Stimulated activated CD4-positive, alpha-beta T cell treated with anti-CD3 and anti-CD28 coated beads, Interleukin-1b, Interleukin-23, amount 100 ng/mL, for 1 hour (primary cell): Measurements from ENCODE around the gene COL5A2.

ENCODE experiments used
- DNase-seq, 2 donors: peaks; one replicate each; pipeline ENCODE4 v3.0.0-alpha.2; 2020; ENCODE audit warnings: low read depth in 2 of 2

The COL5A2 gene

GRCh38 chr2:189049709-189050164, 129.8 kb downstream of the COL5A2 start:
- DNase-seq, result no peak

DNA sequence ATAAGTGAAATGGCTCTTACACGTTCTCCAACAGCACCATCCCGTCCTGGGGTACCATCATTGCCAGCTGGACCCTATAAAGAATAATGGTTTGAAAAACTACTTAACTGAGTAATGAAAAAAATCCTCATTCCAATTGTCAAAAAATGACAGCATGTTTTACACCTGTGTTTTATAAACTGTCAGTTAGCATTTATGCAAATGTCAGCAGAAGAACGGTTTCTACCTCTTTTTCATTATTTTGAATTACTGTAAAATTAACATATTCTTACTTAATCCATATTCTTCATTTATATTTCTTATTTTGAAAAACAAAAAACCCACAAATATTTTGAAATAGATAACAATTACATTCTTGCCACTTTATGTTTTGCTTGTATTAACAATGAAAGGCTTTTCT, 131.4 kb downstream of the COL5A2 start:
- no peak for DNase-seq

- DNase-seq, result no peak
Observed at GRCh38 chr2:189047171-189047888, 132.2 kb downstream of the COL5A2 start.

DNA sequence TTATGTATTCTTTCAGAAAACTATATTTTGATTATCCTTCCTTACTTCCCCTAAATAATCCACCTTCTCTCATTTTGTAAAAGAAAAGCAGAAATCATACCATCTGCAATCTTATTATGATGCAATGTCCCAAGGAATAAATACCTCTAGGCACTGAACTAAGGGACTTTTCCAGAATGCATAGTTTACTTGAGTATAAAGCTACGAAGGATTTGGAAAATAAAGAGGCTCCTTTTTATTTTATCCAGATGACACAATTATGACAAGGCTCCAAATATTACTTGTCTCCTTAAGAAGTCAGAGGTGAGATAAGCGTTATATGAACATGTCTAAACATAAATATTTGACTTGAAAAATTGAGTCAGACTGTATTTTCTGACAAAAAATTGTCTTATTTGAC, 133.2 kb downstream of the COL5A2 start:
- no peak for DNase-seq

DNA sequence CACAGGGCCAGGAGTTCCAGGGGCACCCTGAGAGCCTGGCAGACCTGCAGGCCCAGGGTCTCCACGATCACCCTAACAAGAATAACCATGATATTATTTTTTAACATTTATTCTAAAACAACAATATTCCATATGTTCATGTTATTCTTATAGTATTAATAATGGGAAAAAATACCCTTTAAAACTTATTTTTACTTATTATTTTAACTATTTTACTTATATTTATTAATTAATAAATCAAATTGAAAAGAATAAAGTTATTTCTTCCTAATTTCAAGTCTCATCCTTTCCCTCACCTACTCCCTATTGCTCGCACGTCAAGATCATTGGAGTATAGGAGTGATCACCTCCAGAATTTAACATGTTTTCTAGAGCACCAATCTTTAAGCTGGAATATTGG, 133.7 kb downstream of the COL5A2 start:
- no peak for DNase-seq

GRCh38 chr2:189037518-189037917, 142.0 kb downstream of the COL5A2 start:
- no peak for DNase-seq

- no peak for DNase-seq
Observed at GRCh38 chr2:189024901-189025618, 154.5 kb downstream of the COL5A2 start.

DNA sequence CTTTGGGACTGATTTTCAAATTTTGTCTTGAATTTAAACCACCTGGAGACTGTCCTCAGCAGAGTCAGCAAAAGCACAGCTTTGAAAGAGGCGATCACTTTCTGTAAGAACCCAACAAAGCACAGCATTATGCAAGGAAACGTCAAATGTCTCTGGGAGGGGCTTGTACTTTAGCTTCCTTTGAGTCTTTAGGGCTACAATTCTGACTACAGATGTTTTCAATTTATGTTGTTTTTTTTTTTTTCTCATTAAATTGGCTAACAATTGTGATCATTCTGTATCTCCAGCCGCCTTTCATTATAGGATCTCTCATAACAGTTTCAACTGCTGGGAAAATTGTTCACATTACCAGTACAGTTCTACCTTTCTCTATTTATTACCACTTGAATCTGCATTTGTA, 157.1 kb downstream of the COL5A2 start:
- DNase-seq, result no peak

DNA sequence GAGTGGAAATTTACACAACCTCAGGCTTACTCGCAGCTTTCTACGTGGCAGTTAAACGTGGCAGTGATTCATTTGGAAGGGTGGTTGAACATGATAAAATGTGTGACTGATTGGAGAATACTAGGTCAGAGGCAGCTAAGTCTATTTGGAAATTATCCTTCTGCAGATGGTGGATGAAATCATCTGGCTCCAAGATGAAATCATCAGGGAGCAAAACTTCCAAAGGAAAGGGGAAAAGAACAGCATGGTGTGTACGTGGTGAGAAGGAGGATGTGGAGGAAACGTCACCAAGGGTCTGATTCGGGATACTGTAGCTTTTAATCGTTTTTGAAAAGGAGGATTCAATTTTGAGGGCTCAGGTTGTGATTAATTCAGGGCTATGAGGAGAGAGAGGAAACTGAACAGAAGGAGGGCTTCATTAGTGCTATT, 157.5 kb downstream of the COL5A2 start:
- DNase-seq, result no peak

DNA sequence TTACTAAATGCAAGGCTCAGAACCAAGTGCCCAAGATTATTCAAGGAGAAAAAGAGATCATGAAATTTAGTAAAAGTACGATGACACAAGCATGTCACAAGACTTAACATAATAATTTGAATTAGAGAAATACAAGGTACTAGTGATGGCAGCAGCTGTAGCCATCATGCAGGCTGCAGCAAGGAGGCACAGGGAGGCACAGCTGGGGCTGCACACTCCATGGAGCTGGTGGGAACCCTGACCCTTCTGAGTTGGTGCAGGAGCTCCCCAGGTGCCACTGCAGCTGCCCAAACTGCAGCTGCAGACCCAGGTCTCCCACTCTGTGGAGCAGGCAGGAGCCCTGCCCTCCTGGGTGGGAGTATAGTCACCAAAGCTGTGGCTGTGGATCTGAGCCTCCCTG, 159.4 kb downstream of the COL5A2 start:
- DNase-seq, result no peak

DNA sequence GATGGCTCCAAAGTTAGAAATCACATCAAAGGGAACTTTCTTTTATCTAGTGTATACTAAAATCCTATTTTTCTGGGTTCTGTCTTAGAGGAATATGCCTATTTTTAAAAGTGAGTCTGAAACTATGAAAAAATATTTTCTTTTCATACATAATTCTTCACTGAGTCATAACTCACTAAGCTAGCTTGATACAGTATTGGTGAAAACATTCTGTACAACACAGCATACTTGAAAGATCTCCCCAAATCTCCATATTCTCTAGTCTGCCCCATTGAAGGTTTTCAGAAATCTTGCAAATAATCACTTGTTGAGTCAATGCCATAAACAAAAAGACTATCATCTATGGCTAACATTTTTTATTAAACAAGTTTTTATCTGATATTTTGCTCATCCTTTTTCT, 160.9 kb downstream of the COL5A2 start:
- no peak for DNase-seq

GRCh38 chr2:189016311-189016861, 163.2 kb downstream of the COL5A2 start:
- no peak for DNase-seq

- DNase-seq, result no peak
Observed at GRCh38 chr2:189015359-189015758, 164.2 kb downstream of the COL5A2 start.

GRCh38 chr2:189014449-189015138, 165.0 kb downstream of the COL5A2 start:
- DNase-seq, result no peak

GRCh38 chr2:189013671-189014448, 165.7 kb downstream of the COL5A2 start:
- DNase-seq, result no peak

- DNase-seq, result no peak
Observed at GRCh38 chr2:189013031-189013430, 166.5 kb downstream of the COL5A2 start.

GRCh38 chr2:189012351-189012750, 167.2 kb downstream of the COL5A2 start:
- no peak for DNase-seq

DNA sequence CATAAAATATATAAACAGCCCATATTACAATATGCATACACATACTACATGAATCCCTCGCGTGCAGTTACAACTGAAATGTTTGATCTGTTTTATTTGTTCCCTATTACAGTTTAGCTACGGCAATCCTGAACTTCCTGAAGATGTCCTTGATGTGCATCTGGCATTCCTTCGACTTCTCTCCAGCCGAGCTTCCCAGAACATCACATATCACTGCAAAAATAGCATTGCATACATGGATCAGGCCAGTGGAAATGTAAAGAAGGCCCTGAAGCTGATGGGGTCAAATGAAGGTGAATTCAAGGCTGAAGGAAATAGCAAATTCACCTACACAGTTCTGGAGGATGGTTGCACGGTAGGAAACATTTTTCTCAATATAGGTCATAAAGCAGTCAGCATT, 169.0 kb downstream of the COL5A2 start:
- DNase-seq, result no peak

DNA sequence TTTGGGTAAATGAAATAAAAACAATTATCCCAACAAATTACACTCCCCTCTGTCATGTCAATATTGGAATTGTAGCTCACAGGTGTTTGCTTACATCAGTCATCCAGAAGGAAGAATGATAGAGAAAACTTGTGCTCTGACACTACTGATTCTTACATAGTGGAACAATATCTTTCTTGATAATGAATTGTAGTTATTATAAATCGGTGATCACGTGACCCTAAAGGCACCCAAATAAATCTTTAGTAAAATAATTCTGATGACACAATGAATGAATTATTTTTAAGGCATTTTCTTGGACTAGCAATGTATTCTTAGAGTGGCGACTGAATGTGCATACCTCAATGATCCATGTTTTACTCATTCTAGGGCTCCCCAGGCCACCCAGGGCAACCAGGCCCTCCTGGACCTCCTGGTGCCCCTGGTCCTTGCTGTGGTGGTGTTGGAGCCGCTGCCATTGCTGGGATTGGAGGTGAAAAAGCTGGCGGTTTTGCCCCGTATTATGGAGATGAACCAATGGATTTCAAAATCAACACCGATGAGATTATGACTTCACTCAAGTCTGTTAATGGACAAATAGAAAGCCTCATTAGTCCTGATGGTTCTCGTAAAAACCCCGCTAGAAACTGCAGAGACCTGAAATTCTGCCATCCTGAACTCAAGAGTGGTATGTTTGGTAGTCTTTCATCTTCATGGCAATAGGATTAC, 170.9 kb downstream of the COL5A2 start:
- DNase-seq, result no peak

DNA sequence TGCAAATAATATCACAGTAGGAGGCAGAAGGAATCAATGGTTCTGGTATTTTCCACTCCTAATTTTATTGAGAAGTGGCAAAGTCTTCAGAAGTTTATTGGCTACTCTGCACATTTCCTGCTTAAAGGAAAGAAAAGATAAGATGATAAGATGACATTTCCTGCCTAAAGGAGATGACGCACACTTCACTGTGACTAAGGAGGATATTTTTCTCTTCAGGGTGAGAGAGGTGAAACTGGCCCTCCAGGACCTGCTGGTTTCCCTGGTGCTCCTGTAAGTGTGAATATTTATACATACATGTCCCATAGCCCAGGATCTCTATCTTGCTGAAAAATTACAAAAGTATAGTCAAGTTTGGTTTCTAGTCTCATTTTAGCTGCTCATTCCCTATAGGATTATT, 177.5 kb downstream of the COL5A2 start:
- no peak for DNase-seq

DNA sequence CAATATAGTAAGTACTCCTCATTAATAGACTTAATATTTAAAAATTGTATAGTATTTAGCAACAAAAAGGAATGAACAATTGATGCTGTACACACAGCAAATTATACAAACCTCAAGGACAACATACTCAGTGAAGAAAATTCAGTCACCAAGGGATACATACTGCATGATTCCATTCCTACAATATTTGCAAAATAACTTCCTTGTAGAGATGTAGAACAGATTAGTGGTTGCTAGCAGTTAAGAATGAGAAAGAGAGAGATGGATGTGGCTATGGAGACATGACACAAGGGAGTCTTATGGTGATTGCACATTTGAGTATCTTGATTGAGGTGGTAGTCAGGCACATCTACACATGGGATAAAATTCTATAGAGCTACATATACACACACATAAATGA, 179.3 kb downstream of the COL5A2 start:
- no peak for DNase-seq
